ENCODE data around the gene CCDC18.
"Not testable (repeated sequence)": the region's sequence is repeated elsewhere in the genome, so short reads cannot be mapped to it uniquely, and the experiment has no call there.

The CCDC18 gene

GRCh38 chr1:93237021-93237420 lies 56.5 kb downstream of the CCDC18 start:
- no peak for DNase-seq (ENCODE audit: low read depth)

DNA sequence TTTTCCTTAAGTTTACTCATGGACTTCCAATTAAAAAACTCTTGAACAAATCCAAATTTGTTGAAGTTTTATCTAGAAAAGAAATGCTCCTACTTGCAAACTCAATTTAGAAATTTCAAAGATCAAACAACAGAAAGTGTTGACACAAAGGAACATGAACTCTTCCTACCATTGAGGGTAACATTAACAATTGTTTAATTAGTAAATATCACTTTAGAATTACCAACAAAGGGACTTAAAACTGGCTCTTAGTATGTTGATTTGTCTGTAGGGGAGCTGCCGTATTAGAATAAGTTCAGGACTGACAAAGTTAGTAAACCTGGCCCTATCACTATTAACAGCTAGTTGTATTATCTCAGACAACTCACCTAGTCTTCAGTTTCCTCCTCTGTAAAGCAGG lies 57.9 kb downstream of the CCDC18 start:
- no peak for DNase-seq (ENCODE audit: low read depth)

DNA sequence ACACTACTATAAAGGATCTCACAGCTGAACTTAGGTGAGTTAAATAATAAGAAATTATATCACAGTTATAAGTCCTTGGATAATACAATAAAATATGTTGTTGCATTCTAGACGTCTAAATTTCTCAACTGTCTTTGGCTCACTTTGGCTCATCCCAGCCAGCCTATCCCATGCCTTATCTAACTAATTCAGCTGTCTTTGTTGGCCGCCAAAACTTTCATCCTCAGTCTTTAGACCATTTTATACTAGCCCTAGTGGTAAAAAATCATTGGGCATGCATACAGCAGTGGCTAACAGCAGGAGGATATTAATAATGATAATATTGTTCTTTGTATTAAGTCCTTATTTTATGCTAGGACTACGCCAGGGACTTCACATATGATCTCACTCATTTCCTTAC lies 59.3 kb downstream of the CCDC18 start:
- DNase-seq (ENCODE audit: low read depth): no peak

GRCh38 chr1:93243233-93243632 lies 62.7 kb downstream of the CCDC18 start:
- DNase-seq (ENCODE audit: low read depth): not testable (repeated sequence)

- DNase-seq (ENCODE audit: low read depth): no peak
Measured at GRCh38 chr1:93244298-93245069, 64.0 kb downstream of the CCDC18 start.

- no peak for DNase-seq (ENCODE audit: low read depth)
Measured at GRCh38 chr1:93251966-93252365, 71.4 kb downstream of the CCDC18 start.

DNA sequence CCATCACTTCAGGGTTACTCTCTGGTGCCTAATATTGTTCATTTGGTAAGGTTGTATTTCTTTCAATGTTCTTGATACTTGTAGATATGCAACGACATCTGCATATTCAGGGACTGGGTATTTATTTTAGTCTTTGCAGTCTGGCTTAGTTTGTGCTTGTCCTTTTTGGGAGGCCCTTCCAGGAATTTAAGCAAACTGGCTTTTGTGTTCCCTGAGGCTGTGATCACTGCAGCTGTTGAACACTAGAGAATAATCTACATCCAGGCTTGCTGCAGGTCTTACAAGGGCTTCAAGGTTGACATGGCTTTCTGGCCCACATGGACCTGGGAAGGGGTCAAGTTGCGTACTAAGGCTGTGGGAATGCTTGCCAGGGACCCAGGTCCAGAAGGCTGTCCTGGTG lies 72.1 kb downstream of the CCDC18 start:
- DNase-seq (ENCODE audit: low read depth): no peak

DNA sequence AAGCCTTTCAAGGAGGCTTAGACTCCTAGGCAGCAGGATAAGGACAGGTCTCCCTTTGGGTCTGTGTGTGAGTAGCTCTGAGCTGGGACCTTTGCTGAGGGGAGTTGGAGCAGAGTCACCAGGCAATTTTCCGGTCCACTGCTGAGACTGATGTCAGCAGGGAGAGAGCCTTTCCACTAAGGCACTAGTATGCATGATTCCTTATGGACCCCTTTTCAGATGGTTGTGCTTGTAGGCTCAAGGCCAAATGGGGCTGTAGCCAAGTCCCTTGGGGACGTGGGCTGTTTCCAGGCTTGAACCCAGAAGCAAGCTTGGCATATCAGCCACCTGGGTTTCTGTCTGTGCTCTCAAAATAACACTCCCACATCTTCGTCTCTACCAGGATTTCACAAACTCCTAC lies 73.0 kb downstream of the CCDC18 start:
- no peak for DNase-seq (ENCODE audit: low read depth)

GRCh38 chr1:93255222-93256079 lies 74.9 kb downstream of the CCDC18 start:
- peak; percentile 88 for DNase-seq (ENCODE audit: low read depth)

DNA sequence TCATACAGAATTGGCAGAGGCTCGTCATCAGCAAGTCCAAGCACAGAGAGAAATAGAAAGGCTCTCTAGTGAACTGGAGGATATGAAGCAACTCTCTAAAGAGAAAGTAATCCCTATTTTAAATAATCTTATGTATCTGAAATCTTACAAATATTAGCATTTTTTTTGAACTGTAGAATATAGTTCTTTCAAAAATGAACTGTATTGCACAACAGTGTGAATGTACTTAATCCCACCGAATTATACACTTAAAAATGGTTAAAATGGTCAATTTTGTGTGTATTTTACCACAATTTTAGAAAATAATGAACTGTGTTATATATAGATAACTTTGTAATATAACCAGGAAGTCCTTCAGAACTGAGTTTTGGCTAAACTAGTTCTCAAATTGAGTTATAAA lies 75.9 kb downstream of the CCDC18 start:
- DNase-seq (ENCODE audit: low read depth): no peak

DNA sequence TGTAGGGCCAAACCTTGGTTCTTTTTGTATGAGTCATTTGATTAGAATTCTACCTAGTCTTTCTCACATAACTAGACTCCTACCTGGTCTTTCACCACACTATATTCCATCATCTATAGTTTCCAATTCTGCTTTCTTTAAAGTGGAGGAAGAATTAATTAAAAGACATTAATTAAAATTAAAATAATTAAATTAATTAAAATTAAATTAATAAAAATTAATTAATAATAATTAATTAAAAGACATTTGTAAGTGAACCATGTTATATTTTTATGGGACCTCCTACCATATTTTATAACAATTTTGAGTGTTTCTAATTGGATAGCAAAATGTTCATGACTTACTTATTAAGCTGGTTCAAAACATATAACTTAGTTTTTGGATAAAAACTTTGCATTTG lies 77.4 kb downstream of the CCDC18 start:
- no peak for DNase-seq (ENCODE audit: low read depth)

- not testable (repeated sequence) for DNase-seq (ENCODE audit: low read depth)
Measured at GRCh38 chr1:93260726-93261125, 80.2 kb downstream of the CCDC18 start.

DNA sequence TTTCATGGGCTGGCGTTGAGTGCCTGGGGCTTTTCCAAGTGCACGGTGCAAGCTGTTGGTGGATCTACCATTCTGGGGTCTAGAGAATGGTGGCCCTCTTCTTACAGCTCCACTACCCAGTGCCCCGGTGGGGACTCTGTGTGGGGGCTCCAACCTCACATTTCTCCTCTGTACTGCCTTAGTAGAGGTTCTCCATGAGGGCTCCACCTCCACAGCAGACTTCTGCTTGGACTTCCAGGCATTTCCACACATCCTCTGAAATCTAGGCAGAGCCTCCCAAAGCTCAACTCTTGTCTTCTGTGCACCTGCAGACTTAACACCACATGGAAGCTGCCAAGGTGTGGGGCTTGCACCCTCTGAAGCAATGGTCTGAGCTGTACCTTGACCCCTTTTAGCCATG lies 82.1 kb downstream of the CCDC18 start:
- DNase-seq (ENCODE audit: low read depth): no peak

GRCh38 chr1:93268888-93269287 lies 88.4 kb downstream of the CCDC18 start:
- DNase-seq (ENCODE audit: low read depth): not testable (repeated sequence)

DNA sequence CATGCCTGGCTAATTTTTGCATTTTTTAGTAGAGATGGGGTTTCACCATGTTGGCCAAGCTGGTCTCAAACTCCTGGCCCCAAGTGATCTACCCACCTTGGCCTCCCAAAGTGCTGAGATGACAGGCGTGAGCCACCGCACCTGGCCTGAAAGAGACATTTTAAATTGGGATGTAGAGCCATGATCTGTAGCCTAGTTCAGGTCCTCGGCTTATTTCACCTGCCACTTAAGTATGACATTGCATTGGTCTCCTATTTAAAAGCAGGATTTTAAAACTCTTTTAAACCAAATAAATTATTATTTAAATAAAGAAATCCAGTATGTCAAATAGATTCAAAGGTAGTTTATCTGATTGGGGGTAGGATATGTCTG lies 94.7 kb downstream of the CCDC18 start:
- DNase-seq (ENCODE audit: low read depth): not testable (repeated sequence)

DNA sequence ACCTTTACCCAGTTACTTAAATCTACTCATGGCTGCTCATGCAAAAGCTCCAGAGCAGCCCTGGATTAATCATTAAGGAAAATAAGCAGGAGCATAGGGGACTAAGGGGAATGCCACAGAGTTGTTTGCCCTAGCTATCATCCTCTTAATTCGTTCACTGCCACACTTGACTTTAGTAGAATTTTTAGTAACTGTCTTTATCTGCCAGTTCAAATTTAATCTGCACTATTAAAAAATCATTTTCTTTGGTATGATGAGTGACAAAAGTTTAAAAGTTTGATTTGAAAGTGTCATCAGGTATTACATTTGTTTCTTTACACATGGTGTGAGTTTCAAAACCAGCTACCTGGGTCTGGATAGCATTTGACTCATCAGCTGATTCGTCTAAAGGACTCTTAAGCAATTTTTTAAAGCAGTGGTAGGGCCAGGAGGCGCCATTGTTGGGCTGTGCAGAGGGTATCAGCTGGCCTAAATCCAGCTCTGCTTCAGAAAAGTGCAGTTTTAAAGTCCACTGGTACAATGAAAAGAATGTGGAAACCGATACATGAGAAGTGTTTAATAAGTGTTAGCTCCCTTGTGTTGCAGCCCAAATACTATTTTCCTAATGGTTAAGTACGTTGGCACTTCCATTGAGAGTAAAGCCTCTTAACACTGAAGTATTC lies 95.2 kb downstream of the CCDC18 start:
- DNase-seq (ENCODE audit: low read depth): no peak

DNA sequence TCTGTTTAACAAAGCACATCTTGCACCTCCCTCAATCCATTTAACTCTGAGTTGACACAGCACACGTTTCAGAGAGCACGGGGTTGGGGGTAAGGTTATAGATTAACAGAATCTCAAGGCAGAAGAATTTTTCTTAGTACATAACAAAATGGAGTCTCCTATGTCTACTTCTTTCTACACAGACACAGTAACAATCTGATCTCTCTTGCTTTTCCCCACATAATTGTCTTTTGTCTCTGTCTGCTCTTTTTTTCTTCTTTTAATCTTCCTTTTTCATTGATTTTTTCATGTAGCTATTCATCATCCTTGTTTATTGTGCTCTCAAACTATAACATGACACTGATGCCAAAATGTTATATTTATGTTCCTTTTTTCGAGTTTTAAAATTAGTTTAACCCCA lies 97.0 kb downstream of the CCDC18 start:
- not testable (repeated sequence) for DNase-seq (ENCODE audit: low read depth)

- DNase-seq (ENCODE audit: low read depth): no peak
Measured at GRCh38 chr1:93283496-93283895, 103.0 kb downstream of the CCDC18 start.

DNA sequence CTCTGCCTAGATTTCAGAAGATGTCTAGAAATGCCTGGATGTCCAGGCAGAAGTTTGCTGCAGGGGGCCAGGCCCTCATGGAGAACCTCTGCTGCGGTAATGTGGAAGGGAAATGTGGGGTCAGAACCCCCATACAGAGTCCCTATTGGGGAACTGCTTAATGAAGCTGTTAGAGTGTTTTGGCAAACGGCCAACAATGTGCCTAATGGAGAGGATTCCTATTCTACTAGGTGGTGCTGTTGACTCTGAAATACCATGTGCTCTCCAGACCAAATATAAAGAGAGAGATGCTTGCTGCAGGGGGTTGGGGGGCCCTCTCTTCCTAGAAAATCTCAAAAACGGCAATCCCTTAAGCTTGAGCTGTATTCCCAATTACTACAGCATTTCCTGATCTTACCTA lies 108.0 kb downstream of the CCDC18 start:
- DNase-seq (ENCODE audit: low read depth): peak; percentile 21

- DNase-seq (ENCODE audit: low read depth): peak; percentile 4
Measured at GRCh38 chr1:93296555-93297154, 116.1 kb downstream of the CCDC18 start.

DNA sequence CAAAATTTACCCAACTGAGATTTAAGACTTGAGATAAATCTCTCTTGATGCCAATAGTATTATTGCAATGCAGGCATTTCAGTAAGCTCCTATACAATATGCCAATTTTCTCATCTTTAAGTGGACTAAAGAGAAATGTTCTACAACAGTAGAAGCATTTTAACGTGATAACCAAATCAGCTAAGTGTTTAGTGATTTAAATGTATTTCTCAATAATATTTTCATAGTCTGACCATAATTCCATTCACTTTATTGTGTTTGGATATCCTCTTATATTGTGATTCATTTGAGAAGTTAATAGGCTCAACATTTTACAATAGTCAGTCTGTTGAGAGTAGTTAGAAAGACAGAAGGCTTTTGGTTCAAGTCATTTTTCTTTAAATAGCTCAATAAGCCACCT lies 120.6 kb downstream of the CCDC18 start:
- DNase-seq (ENCODE audit: low read depth): no peak

GRCh38 chr1:93302078-93302477 lies 121.6 kb downstream of the CCDC18 start:
- no peak for DNase-seq (ENCODE audit: low read depth)

All from EH (cell line).